HS-5 (cell line): ENCODE data around the gene ZNF181.
"Not testable (repeated sequence)": the region's sequence is repeated elsewhere in the genome, so short reads cannot be mapped to it uniquely, and the experiment has no call there.

Experiments
- DNase-seq: peaks from one replicate; pipeline ENCODE4 v3.0.0-alpha.2; 2012; ENCODE audit warnings: low read depth

The ZNF181 gene

DNA sequence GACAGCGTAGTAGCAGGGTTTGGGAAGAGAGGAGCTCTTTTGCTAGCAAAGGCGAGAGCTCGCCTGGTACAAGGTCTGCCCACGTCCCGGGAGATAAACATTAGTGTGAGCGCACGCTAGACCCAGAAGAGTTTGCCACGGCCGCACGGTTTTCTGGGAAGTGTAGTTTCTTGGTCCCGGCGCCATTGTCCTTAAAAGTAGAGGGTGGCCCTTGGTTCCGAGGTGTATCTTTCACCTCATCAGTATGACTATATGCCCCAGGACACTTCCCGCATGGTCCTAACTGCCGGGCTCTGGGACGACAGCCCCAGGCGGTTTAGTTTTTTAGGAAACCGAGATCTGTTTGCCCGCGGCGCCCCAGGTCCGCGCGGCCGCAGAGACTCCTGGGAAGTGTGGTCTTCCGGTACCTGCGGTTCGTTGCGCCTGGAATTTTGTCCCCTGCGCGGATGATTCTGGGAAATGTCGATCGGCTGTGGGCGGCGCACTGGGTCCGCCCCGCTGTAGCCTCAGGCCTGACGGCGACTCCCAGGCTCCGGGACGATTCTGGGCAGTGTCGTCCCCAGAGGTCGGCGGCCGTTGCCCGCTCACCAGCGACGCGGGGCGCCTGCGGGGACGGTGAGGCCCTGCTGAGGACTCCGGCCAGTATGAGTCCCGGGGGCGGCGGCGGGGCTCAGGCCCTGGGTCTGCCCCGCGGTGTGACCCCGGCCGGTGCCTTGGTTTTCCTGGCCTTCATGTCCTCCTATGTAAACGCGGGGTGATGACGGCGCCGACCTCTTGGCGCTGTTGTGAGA, at the start of gene ZNF181:
TSS of gene ZNF181 (plus strand) at position 498 of the 791 bp plus-strand sequence. CDS start 795 bp downstream, outside the sequence.
- DNase-seq: peak; percentile 71

DNA sequence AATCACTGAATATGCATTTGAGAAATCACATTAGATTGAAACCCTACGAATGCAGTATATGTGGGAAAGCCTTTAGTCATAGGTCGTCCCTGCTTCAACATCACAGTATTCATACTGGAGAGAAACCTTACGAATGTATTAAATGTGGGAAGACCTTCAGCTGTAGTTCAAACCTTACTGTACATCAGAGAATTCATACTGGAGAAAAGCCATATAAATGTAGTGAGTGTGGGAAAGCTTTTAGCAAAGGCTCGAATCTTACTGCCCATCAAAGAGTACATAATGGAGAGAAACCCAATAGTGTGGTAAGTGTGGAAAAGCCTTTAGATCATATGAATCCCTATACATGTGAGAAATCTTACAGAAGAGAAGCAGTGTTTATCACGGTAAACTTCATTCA, 48.8 kb upstream of the ZNF181 start:
- DNase-seq: not testable (repeated sequence)

DNA sequence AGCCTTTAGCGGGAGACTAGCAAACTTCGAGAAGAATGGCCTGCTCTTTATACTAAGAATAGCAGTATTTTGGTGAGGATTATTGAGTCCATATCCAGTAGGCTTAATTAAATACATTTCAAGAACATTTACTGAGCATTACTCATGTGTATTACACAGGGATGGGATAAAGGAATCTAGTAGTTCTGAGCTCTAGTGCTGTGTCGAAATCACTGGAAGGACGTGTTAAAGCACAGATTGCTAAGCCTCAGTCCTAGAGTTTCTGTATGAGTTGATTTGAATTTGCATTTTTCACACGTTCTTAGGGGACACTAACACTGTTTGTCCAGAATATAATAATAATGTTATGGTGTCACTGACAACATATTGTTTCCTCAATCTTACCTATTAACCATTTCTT, 47.6 kb upstream of the ZNF181 start:
- no peak for DNase-seq

DNA sequence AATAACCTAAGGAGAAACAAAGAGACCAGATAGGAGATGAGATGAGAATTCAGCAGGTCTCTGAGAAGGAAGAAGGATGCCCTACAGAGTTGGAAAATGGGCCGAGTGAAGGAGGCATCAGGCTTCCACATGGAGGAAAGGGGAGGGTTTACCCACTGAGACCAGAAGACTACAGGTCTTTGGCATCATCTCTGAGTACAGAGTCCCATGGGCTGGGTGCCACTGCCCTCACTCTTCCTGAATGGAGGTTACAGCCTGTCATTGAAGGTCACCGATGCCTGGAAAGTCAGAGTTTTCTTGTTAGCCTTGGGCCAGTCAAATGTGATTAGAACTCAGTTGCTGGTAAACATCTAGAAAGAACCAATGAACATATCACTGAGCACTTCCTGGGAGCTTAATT, 46.7 kb upstream of the ZNF181 start:
- no peak for DNase-seq

DNA sequence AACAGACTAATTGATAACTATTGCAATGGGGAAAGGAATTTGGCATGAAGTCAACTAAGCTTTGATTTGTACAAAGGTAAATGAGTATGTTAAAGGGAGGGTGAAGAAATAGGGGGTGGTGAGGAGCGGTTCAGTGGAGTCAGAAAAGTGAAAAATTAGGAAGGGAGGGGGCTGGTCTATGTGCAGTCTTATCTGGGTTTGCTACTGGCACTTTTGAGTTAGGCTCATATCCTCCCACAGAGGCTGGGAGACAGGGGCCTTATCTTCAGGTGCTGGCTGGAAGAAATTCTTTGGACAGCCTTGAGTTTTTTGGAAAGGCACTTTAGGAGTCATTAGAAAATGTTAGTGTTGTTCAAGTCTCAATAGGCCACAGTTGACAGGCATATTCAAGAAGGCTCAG, 45.5 kb upstream of the ZNF181 start:
- no peak for DNase-seq

DNA sequence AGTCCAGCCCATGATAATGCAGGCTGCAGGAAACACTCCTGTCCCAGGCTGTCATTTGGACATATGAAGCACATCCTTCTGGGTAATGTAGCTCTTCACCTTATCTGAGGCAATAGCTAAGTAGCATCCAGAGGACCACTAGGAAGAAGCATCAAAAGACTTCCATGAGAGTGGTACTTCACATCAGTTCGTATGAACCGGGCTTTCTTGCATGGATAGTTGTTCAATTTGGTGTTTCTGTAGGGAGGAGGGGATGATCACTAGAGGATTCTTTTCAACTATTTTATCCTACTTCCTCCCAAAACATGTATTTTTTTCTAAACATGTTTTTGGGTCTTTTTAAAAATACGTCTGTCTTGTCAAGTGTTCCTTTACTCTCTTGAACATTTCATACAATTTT, 43.7 kb upstream of the ZNF181 start:
- DNase-seq: no peak

DNA sequence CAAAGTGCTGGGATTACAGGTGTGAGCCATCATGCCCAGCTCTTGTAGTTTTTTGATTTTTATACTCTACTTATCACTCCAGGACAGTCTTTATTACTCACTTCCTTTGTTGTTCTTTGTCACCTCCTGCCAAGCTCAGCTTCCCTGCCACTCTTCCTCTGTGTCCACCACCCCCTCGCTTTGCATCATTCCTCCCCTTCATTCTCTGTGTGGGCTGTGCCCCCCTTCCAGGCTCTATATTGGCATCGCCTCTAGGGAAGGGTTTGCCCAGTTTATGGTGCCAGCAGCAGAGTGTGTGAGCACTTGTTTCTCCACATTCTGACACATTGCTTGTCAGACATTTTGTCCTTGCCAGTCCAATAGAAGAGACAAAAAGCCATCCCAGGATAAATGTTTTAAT, 41.5 kb upstream of the ZNF181 start:
- no peak for DNase-seq

DNA sequence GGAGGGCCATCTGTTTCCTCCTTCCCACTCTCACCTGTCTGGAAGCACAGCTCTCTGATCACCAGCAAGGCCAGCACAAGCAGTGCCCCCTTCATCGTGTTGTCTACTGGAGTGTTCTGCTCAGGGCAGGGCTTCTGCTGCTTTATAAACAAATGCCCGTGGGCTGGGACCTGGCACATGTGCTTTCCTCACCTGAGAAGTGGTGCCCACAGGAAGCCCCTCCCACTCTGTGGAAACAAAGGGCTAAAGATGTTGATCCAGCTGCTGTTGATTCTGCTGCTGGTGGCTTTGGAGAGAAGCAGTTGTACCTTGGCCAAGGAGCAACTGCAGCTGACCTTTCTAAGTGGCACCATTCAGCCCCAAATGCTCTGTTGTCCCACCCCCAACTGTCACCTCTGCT, 26.4 kb upstream of the ZNF181 start:
- no peak for DNase-seq

DNA sequence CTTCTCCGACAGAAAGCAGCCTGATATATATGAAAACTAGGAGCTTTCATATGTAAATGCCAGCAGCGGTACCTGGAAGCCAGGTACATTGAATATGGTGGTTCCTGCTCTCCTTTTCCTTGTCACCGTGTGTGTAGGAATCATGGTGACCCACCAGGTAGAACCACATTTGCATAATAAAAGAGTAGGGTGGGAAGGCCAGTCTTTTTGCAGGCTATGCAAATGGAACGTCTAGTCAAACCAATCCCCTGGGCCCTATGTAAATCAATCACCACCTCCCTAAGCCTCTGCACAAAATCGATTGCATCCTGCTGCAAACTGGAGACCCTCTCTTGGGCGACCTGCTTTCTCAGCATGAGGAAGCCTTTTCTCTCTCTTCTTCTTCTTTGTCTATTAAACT, 22.2 kb upstream of the ZNF181 start:
- no peak for DNase-seq

DNA sequence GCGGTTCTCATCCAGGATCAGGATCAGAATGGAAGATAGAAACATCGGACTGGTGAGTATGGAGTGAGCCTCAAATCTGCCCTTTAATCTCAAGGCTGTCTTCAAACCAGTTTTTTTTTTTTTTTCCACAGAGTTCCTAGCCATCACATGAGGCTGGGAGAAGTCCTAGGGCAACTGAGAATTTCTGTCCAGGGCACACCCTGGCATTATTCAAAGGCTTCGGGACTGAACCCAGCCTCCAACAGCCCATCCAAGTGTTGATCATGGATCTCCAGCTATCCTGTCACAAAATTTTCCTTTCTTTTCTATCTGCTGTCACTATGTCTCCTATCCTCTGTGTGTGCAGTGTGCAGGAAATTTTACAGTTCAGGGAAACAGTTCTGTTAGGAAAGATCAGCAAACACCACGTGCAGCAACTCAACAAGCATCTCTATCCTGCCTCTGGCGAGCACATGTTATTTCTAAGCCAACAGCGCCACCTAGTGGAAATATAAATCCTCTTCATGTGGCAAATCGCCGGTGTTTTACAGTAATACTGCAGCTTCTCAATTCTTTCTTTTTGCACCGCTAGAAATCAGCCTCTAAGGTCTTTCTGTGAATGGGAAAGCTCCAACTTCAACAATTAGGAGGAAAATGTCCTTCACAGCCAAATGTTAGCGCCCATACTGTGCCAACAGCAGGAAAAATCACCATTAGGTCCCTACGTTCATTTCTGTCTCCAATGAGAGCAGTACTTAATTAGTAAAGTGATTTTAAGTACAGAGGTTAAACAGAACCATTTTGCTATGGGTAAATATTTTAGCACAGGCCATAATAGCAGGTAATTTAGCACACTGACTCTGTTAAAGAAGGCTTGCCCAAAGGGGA, 21.4 kb upstream of the ZNF181 start:
- peak; percentile 26 for DNase-seq

DNA sequence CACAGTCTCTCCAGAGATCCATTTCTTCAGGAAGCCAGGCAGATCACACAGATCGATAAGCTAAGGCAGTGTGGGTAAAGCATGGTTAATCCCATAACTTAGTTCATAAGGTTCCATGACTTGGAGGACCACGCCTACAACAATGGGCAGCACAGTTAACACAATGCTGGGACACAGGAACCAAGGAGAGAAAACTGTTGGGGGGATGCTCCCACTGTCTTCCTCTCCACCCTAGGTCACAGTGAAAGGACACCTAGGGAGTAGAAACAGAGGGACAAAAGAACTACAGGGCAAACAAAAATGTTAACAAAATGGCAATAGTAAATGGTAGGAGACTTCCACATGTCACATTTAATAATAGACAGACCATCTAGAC, 20.8 kb upstream of the ZNF181 start:
- no peak for DNase-seq

DNA sequence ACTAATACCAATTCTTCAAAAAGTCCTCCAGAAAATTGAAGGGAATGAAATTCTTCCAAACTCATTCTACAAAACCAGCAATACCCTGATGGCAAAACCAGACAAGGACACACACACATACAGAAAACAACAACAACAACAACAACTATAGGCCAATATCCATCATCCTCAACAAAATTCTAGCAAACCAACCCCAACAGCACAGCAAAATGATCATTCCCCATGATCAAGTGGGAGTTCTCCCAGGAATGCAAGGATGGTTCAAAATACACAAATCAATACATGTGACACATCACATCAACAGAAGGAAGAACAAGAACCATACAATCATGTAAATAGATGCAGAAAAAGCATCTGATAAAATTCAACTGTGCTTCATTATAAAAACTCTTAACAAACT, 18.7 kb upstream of the ZNF181 start:
- no peak for DNase-seq

DNA sequence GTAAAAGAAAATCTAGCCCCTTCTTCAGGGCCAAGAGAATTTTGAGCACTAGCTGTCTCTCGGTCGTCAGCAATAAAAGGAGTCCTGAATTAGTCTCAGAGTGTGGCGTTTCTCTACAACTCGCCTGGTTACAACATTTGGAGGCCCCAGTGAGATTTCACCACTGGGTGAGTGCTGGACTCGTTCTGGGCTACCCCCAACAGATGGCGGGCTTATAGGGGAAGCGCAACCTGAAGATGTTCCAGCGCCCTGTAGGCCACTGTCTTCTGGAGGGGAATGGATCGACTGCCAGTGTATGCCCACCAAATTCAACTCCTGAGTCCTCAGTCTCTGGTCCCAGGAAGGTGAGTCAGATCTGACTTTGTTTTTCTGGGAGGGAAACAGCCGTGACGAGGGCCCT, 11.7 kb upstream of the ZNF181 start:
- no peak for DNase-seq

DNA sequence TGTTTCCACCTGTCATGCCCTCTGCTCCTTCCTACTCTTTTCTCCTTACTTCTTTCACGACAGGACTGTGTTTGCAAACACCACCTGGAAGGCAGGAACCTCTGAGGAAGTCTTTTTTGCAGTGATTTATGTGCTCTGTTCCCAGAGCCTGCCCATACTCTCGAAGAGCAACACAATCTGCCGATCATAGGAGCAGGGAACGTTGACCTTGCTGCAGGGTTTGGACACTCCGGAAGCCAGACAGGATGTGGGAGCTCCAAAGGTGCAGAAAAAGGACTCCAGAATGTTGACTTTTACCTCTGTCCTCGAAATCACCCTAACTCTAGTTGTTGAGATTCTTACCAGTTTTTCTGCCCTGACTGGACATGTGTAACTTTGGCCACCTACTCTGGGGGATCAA, 8.6 kb upstream of the ZNF181 start:
- no peak for DNase-seq

DNA sequence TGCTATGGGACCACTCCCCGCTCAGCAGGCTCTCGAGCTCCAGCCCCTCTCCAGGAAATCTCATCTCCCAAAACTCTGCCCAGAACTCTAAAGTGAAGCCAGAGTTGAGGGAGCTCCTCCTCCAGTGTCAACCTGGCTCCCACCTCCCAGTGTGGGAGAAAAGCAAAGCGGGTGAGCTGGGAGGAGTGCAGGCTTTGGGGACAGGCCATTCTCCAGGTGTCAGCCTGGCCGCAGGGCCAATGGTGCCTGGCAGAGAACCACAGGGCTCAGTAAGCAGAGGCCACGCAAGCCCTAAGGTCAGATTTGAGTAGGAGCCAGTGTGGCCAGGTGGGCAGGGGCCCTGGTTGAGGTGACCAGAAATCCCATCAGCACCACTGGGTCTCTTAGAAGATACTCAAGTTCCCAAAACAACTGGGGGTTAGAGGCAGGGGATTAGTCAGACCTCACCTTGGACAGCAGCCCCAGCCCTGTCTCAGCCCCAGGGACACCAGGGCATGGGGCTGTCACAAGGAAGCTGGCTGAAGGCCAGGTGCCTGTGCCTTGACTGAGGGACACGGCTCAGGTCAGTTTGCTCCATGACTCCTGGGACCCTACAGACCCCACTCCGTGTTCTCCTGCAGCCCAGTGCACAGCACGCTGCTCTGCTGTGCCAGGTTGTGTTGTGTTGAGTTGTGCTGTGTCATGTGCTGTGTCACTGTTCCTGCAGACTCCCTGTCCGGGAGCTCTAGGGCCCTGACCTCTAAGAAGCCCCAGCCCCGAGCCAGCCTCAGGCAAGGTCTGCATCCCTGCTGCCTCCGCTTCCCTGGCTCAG, 2.8 kb upstream of the ZNF181 start:
- DNase-seq: no peak

DNA sequence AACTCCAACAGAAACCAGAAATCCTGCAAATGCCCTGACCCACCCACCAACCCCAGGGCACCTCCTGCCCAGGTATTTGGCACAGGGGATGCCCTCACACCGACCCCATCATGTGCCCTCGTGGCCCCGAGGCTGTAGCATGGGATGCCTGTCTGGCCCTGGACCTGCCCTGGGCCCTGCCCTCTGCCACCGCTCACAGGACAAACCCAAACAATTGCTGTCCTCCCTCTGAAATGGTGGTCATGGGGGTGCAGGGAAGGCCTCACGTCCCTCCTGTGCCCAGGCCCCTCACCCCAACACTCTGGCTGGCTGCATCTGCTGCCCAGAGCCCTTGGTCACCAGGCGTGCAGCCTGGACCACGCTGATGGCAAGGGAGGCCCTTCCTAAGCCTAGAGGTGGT, 2.1 kb upstream of the ZNF181 start:
- no peak for DNase-seq

DNA sequence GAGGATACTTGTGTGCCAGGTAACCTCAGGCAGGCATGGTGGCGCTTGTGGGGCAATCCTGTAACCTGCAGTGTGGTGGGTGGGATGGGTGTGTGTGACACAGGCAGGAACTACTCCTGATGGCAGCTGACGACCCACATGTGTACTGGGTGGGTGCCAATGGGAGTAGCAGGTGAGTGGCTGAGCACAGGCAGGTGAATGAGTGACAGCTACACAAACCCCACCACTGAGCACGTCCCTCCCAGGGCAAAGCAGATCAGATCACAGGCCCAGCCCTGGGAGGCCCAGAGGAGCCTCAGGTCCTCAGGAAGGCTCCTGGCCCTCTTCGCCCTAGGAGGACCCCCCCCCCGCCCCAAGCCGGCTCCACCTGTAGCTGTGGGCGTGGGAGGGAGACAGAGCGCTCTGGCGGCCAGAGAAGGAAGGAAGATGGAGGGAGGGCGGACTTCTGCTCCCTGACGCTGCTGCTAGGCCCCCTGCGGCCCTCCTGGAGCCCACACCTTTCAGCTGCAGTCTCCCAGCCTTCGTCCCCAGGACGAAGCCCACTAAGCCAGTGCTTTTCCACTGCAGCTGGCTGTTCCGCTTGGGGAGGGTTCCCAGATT, 1.3 kb upstream of the ZNF181 start:
- DNase-seq: no peak

DNA sequence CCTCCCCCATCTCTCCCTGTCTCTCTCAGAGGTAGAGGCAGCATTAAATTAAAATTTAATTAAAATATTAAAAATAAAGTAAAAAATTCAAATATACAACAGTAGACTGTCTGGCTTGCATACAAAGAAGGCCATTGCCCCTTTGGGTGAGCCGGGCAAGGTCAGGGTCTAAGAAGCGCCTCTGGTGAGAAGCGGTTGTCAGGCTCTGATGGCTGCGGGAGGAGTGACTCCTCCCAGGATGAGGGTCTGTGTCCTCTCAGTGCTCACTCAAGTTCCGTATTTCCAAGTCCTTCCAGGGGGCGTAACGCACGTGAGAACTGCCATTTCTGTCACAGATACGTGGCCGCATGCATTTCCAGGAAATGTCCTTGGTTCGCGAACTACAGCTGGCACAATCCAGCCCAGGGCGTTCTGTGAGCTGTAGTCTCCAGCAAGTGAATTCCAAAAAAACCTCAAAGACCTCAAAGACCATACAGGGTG, 737 bp upstream of the ZNF181 start:
- DNase-seq: no peak

DNA sequence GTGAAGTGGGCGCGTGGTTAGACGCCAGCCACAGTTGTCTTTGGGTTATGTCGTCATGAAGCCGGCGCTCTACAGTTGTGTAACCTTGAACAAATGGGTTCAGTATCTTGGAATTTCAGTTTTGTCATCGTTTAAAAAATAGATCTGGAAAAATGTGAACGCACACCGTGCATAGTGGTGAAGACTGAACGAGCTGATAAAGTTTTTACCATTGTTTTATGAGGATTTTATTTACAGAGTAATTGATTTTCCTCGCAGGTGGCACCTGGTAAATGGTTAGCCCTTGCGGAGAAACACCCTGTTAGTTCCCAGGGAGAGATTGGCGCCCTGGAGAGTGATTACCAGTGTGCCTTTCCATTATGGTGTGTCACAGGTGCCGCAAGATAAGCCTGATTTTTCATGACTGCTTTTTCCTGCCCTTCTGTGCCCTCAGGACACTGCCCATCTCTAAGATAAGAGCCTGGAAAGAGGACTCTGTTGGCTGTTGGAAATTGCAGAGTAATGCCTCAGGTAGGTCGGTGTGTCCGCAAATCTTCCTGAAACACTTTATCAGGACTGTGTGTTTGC, 577 bp downstream of the ZNF181 start:
- DNase-seq: peak; percentile 4

DNA sequence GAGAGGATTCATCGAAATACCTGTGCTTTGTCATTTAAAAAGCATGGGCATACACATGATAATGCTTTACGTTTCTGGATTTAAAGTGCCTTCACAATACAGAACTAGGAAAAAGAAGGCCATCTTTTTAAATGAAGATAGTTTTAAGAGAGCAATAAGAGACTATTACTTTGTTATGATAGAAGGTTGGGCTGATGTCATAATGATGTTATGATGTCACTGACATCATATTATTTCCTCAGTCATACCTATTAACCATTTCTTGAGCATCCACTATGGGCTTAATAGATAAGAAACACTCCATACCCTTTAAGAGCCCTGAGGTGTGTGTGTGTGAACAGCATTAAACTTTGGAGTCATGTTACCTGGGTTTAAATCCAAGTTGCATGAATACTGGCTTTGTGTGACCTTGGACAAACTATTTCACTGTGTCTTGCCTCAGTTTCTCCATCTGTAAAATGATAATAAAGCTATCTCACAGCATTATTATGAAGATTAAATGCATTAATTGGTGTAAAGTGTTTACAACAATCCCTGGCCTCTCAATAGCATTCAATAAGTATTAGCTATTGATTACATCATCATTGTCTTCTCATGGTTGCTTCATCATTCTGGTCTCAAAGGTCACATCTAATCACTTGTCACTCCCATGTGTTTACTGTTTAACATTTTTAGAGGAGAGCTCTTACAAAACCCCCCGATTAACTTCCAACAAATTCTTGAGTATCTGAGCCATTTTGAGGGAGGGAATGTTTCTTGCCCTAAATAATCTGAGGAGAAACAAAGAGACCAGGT, 11.1 kb downstream of the ZNF181 start:
- DNase-seq: no peak

DNA sequence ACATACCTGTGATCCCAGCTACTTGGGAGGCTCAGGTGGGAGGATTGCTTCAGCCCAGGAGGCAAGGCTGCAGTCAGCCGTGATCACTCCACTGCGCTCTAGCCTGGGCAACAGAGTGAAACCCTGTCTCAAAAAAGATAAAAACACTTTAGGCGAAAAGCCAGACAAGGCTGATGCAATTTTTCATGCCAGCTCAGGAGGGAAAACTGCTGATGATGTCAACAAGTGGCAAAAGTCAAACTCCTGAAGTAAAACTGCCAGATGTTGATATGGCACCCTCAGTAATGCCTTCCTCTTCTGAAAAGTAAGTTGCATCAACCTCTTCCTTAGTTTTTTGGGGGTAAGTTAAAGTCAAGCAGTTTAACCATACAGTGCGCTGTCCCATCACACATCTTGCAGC, 23.4 kb downstream of the ZNF181 start:
- no peak for DNase-seq
